Measurements from ENCODE around the gene STXBP5. TPM values are rescaled to one million over a fixed set of nuclear protein-coding genes. Genes with fewer than 3 reads are reported as not detected.

Gene STXBP5
- total and polyA plus RNA-seq, 8 donors, result 11.1 to 27.7 (median 13.3) TPM

GRCh38 chr6:147195987-147196386 lies 8.2 kb upstream of the STXBP5 start:
- H3K9me3 ChIP-seq, result no peaks in the 10 kb centered on the region
- intact Hi-C loops (cut with DNase I), result no loop called here
- DNase-seq, result no peak
- no peaks in the 10 kb centered on the region for H3K27me3 ChIP-seq
- no peak for ATAC-seq
- H3K4me3 ChIP-seq, result no peak overlapping the region
- H3K4me1 ChIP-seq, result peaks cover 0 to 15% of the 10 kb centered on the region in 2 donors
- no peaks in the 10 kb centered on the region for H3K36me3 ChIP-seq
- H3K27ac ChIP-seq, result peak overlapping the region in 1 of 2 donors; percentile 85
- TF ChIP-seq CTCF (IDR thresholded peaks at IDR 0.05), result no peak

GRCh38 chr6:147200711-147201110 lies 3.5 kb upstream of the STXBP5 start:
- Histone ChIP-seq H3K27ac (no peak overlapping the region), H3K4me1 (peaks cover 5 to 17% of the 10 kb centered on the region in 2 donors), H3K9me3 (no peaks in the 10 kb centered on the region), H3K36me3 (no peaks in the 10 kb centered on the region), H3K4me3 (no peak overlapping the region), H3K27me3 (no peaks in the 10 kb centered on the region)
- no peak for DNase-seq
- TF ChIP-seq CTCF (IDR thresholded peaks at IDR 0.05), result no peak
- intact Hi-C loops (cut with DNase I), result no loop called here
- ATAC-seq, result no peak

- Histone ChIP-seq H3K36me3 (no peaks in the 10 kb centered on the region), H3K4me1 (peaks cover 5 to 30% of the 10 kb centered on the region in 2 donors), H3K9me3 (no peaks in the 10 kb centered on the region), H3K4me3 (peak overlapping the region; percentile 72 to 88), H3K27me3 (no peaks in the 10 kb centered on the region), H3K27ac (peak overlapping the region; percentile 95 to 96)
- ATAC-seq, result peak; percentile 37
- intact Hi-C loops (cut with DNase I), result no loop called here
- TF ChIP-seq CTCF (IDR thresholded peaks at IDR 0.05), result no peak
- peak in 2 of 4 donors; percentile 18 to 38 for DNase-seq
Measured at GRCh38 chr6:147201885-147202515, 2.2 kb upstream of the STXBP5 start.

GRCh38 chr6:147202516-147203310 lies 1.5 kb upstream of the STXBP5 start:
- Histone ChIP-seq H3K9me3 (no peaks in the 10 kb centered on the region), H3K27me3 (no peaks in the 10 kb centered on the region), H3K27ac (peak overlapping the region; percentile 95 to 96), H3K36me3 (no peaks in the 10 kb centered on the region), H3K4me3 (peak overlapping the region; percentile 72 to 88), H3K4me1 (peaks cover 5 to 36% of the 10 kb centered on the region in 2 donors)
- TF ChIP-seq CTCF (IDR thresholded peaks at IDR 0.05), result no peak
- ATAC-seq (peak; percentile 93), DNase-seq (peak; percentile 88 to 95 (median 88))
- intact Hi-C loops (cut with DNase I), result no loop called here
